HG03354 (cell line): ENCODE results near the gene ZFPM1.
A peak's percentile ranks its signal among the peaks of the same experiment; 100 is the strongest.

ENCODE experiments used
- ATAC-seq: cut with Tn5 transposase; IDR thresholded peaks from one replicate; pipeline ENCODE4 v1.9.1; 2021; ENCODE audit warnings: mild to moderate bottlenecking; ENCODE audit not compliant: unreplicated experiment, poor library complexity, severe bottlenecking

The ZFPM1 gene

DNA sequence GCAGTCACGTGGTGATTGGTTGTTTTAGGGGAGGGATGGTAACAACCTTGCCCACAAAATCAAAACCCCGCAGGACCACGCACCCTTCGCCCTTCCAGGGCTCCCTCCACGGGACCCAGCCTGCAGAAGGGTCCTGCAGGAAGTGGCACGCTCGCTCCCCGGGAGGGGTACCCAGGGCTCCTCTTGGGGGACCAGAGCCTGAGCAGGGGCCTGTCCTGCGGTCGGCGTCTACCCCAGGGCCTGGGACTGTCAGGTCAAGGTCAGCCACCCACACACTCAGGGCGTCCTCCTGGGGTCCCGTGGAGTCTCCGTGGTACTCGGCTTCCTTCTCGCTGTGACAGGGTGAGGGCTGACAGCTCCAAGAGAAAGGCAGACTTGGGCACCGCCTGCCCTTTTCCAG is 36.4 kb upstream of the ZFPM1 start:
- no peak for ATAC-seq

DNA sequence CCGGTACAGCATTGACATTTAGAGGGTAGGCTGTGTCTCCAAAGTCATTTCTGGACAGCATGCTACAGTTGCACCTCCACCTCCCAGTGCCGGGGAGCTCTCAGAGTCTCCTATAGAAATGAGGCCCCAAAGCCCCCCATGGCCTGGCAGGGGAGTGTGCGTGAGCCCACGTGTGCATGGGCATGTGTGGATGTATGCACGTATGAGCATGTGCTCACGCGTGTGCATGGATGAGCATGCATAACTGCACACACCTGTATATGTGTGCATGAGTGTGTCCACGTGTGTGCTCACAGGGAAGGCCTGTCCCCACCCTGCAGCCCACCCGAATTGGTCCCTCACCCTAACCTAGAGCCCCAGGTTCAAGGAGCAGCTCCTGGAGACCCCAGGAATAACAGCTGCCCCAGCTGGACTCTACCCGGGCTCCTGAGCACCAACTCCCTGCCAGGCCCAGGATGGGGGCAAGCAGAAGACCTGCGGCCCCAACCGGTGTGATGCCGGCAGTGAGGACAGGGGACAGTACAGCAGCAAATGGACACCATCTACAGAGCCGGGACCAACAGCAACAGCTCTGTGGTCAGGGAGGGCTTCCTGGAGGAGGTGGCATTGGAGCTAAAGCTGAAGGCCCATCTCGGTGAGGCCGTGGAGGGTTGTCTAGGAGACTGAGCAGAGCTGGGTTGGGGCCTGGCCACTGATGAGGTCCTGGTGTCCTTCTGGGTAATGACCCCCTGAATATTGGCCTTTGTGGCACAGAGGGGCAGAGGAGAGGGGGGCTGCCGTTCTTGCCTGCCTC is 35.2 kb upstream of the ZFPM1 start:
- ATAC-seq, result no peak

DNA sequence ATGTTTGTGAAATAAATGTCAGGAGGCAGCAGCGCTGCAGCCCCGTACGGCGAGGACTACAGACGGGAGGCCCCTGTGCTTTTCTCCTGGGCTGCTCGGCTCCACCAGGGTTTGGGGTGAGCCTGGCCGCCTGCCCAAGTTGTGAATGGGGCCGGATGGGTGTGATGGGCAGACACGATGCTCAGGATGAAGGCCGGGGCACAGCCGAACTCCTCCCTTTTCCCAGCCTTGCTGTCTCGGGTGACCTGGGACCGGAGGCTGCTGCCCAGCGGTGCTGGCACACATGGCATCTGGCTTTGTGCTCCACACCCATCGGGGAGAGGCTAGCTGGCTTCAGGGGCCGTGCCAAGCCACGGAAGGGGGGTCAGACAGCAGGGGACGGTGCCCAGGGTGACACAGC is 34.2 kb upstream of the ZFPM1 start:
- no peak for ATAC-seq

DNA sequence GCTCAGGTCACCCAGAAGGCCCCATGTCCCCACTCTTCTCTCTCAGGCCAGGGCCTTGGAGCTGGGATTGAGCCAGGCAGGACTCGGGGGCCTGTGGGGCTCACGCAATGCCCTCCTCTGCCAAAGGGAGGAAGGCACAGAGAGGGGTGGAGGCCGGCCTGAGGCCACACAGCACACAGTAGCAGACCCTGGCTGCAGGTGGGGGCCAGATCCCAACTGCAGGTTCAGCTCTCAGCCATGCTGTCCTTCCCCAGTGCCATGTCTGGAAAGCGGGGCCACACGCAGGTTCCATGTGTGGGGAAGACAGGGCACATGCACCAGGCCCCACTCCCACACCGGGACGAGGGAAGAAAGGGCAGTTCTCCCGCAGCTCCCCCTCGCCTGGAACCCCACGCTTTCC is 33.3 kb upstream of the ZFPM1 start:
- ATAC-seq, result no peak

DNA sequence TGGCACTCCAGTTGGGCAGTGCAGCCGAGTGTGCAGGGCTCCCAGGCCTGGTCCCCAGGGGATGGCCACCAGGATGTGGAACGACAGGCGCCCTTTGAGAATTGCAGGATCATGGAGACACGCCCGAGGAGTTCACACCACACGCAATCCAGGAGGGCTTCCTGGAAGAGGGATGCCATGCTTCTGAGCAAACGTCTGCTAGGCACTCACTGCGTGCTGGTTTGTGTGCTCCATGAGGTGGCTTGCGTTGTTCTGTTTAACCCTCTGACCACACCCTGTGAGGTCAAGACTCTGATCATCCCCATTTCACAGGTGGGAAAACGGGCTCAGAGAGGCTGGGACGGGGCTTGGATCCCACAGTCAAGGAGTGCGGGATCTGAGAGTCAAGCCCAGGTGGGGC is 32.6 kb upstream of the ZFPM1 start:
- ATAC-seq, result no peak

DNA sequence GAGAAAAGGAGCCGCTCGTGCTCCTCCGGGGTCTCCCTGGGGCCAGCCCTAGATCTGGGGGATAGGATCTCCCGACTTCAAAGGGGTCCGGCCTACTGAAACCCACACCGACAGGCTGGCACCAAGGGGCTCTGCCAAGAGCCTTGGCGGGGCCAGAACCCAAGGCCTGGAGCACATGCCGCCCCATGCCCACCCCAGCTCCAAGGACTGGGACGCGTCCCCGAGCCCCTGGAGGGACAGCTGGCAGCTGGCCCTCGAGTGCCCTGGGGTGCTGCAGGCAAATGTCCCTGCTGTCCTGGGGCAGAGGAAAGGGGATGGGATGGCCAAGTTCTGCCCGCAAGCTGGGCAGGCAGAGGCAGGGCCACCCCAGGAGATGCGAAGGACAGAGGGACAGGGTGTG is 31.8 kb upstream of the ZFPM1 start:
- no peak for ATAC-seq

DNA sequence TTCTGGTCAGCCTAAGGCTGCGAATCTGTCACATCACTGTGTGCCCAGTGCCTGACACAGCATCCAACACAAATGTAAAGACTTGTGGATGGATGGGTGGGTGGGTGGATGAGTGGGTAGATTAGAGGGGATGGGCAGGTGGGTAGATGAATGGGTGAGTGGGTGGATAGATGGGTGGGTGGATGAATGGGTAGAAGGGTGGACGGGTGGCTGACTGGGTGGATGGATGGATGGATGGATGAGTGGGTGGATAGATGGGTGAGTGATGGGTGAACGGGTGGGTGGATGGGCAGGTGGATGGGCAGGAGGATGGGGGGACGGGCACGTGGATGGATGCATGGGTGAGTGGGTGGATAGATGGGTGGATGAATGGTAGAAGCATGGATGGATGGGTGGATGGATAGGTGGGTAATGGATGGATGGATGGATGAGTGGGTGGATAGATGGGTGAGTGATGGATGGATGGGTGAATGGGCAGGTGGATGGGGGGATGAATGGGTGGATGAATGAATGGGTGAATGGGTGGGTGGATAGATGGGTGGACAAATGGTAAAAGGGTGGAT is 31.1 kb upstream of the ZFPM1 start:
- ATAC-seq, result no peak

DNA sequence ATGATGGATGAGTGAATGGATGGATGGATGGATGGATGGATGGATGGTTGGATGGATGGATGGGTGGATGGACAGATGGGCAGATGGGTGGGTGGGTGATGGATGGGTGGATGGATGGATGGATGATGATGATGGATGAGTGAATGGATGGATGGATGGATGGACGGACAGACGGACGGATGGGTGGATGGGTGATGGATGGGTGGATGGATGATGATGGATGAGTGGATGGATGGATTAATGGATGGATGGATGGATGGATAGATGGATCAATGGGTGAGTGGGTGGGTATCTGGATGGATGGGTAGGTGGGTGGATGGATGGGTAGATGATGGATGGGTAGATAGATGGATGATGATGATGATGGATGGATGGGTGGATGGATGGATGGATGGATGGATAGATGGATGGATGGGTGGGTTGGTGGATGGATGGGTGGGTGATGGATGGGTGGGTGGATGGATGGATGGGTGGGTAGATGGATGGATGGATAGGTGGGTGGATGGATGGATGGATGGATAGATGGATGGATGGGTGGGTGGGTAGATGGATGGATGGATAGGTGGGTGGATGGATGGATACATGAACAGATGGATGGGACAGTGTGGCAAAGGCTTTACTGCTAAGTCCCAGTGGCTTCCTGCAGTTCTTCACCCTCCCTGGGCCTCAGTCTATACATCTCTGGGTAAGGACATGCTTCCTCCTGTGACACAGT is 30.2 kb upstream of the ZFPM1 start:
- ATAC-seq, result no peak

DNA sequence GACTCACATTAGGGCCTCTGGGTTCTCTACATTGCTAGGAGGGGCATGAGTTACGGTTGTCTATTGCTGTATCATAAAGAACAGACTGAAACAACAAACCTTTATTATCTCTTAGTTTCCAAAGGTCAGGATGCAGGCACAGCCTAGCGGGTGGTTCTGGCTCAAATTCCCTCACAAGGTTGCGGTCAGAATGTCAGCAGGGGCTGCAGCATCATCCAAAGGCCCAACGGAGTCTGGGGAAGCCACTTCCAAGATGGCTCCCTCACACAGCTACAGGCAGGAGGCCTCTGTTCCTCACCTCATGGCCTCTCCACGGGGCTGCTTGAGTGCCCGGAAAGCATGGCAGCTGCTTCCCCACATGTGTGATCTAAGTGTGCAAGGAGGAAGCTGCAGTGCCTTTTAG is 29.6 kb upstream of the ZFPM1 start:
- no peak for ATAC-seq

DNA sequence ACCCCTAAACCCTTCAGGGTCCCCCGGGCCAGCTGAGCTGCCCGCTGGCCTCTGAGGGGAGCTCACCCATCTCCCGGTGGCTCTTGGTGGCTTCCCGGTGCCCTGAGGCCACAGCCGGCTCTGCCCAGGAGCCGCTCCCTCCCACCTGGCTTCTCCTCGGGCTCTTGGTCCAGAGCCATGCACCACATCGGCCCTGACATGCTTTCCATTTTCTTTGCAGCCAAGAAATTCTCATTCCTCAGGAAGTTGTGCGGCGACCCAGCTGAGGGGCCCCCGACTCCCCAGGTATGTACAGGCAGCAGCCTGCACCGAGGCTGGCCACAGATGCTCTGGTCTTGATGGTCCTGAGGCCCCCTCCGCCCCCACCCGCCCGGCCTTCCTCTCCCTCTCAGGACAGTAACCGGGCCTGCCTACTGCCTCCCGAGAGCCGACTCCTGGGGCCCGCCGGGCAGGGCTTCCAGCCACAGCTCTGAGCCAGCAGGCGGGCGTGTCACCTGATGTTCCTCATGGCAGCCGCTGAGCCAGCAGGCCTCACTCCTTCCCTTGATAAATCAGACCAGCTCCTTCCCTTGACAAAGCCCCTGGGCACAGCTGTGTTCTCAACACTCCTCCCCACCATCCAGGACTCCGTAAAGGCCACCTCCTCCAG is 28.4 kb upstream of the ZFPM1 start:
- no peak for ATAC-seq

DNA sequence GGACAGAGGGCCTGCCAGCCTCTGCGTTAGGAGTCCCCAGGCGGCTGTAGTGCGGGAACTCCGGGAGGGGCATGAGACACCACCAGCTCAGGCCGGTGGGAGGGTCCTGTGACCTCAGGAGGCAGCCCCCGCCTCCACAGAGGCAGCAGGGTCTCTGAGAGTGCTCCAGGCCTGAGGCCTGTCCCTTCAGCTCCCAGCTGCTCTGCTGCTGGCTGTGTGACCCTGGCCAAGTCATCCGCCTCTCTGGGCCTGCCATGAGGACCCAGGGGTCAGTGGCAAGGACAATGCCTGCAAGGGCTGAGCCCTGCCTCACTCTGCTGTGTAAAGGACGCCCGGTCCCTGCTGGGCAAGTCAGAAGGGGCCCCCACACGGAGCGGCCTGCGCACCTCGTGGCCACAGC is 27.1 kb upstream of the ZFPM1 start:
- ATAC-seq, result no peak

DNA sequence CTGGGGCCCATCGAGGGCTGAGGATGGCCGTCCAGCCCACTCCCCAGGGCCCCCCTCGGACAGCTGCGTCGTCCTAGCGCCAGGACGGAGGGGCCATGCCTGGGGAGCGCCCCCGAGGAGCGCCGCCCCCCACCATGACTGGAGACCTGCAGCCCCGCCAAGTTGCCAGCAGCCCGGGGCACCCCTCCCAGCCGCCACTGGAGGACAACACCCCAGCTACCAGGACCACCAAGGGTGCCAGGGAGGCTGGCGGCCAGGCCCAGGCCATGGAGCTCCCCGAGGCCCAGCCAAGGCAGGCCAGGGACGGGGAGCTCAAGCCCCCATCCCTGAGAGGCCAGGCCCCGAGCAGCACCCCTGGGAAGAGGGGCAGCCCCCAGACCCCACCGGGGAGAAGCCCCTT is 25.7 kb upstream of the ZFPM1 start:
- ATAC-seq, result no peak

DNA sequence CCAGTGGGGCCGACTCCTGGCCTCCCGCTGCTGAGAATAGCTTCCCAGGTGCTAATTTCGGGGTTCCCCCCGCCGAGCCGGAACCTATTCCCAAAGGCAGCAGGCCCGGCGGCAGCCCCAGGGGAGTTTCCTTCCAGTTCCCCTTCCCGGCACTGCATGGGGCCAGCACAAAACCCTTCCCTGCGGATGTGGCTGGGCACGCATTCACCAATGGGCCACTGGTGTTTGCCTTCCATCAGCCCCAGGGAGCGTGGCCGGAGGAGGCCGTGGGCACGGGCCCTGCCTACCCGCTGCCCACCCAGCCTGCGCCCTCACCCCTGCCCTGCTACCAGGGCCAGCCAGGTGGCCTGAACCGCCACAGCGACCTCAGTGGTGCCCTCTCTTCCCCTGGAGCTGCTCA is 24.9 kb upstream of the ZFPM1 start:
- ATAC-seq, result no peak

DNA sequence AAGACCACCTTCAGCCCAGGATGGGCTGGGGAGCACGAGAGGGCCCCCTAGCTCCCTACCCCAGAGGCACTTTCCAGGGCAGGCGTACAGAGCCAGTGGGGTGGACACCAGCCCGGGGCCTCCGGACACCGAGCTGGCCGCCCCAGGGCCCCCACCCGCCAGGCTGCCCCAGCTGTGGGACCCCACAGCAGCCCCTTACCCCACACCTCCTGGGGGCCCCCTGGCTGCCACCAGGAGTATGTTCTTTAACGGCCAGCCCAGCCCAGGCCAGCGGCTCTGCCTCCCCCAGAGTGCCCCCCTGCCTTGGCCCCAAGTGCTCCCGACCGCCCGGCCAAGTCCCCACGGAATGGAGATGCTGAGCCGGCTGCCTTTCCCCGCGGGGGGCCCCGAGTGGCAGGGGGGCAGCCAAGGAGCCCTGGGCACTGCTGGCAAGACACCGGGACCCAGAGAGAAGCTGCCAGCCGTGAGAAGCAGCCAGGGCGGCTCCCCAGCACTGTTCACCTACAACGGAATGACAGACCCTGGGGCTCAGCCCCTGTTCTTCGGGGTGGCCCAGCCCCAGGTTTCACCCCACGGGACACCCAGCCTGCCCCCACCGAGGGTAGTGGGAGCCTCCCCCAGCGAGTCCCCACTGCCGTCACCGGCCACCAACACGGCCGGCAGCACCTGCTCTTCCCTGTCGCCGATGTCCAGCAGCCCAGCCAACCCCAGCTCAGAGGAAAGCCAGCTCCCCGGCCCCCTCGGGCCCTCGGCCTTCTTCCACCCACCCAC is 24.3 kb upstream of the ZFPM1 start:
- ATAC-seq, result no peak

DNA sequence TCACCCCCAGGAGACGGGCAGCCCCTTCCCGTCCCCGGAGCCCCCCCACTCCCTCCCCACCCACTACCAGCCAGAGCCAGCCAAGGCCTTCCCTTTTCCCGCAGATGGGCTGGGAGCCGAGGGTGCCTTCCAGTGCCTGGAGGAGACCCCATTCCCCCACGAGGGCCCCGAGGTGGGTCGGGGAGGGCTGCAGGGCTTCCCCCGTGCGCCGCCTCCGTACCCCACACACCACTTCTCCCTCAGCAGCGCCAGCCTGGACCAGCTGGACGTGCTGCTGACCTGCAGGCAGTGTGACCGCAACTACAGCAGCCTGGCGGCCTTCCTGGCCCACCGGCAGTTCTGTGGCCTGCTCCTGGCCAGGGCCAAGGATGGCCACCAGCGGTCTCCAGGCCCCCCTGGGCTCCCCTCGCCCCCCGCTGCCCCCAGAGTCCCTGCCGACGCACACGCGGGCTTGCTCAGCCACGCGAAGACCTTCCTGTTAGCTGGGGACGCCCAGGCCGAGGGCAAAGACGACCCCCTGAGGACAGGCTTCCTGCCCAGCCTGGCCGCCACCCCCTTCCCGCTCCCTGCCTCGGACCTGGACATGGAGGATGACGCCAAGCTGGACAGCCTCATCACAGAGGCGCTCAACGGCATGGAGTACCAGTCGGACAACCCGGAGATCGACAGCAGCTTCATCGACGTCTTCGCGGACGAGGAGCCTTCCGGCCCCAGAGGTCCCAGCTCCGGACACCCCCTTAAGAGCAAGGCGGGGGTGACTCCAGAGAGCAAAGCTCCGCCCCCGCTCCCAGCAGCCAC is 23.5 kb upstream of the ZFPM1 start:
- no peak for ATAC-seq

DNA sequence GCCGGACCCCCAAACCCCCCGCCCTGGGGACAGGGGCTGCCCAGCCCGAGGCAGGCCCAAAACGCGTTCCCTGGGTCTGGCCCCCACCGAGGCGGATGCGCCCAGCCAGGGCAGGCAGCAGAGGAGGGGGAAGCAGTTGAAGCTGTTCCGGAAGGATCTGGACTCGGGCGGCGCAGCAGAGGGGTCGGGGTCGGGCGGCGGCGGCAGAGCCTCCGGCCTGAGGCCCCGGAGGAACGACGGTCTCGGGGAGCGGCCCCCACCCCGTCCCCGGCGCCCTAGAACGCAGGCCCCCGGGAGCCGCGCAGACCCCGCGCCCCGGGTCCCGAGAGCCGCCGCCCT is 22.9 kb upstream of the ZFPM1 start:
- peak; percentile 34 for ATAC-seq

DNA sequence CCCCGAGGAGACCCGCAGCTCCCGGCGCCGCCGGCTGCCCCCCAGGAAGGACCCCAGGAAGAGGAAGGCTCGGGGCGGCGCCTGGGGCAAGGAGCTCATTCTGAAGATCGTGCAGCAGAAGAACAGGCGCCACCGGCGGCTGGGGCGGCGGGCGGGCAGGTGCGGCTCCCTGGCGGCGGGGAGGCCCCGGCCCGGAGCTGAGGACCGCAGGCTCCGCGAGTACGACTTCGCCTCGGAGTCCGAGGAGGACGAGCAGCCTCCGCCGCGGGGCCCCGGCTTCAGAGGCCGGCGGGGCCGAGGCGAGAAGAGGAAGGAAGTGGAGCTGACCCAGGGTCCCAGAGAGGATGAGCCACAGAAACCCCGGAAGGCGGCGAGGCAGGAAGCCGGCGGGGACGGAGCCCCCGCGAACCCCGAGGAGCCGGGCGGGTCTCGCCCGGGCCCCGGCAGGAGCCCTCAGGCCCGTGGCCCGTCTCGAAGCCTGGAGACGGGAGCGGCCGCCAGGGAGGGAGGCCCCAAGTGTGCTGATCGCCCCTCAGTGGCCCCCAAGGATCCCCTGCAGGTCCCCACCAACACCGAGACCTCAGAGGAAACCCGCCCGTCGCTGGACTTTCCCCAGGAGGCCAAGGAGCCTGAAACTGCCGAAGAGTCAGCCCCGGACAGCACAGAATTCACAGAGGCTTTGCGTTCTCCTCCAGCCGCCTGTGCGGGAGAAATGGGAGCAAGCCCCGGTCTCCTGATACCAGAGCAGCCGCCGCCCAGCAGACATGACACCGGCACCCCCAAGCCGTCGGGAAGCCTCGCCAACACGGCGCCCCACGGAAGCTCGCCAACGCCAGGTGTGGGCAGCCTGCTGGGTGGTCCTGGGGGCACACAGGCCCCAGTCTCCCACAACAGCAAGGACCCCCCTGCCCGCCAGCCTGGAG is 22.3 kb upstream of the ZFPM1 start:
- ATAC-seq, result peak; percentile 63

DNA sequence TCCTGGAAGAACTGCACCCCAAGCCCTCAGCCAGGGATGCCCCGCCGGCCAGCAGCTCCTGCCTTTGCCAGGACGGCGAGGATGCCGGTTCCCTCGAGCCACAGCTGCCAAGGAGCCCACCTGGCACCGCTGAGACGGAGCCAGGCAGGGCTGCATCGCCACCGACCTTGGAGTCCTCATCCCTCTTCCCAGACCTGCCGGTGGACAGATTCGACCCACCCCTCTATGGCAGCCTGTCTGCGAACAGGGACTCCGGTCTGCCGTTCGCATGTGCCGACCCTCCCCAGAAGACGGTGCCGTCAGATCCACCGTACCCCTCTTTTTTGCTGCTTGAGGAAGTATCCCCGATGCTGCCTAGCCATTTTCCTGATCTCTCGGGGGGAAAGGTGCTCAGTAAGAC is 21.4 kb upstream of the ZFPM1 start:
- ATAC-seq, result no peak
